ENCODE results near the gene OCA2.

The OCA2 gene

DNA sequence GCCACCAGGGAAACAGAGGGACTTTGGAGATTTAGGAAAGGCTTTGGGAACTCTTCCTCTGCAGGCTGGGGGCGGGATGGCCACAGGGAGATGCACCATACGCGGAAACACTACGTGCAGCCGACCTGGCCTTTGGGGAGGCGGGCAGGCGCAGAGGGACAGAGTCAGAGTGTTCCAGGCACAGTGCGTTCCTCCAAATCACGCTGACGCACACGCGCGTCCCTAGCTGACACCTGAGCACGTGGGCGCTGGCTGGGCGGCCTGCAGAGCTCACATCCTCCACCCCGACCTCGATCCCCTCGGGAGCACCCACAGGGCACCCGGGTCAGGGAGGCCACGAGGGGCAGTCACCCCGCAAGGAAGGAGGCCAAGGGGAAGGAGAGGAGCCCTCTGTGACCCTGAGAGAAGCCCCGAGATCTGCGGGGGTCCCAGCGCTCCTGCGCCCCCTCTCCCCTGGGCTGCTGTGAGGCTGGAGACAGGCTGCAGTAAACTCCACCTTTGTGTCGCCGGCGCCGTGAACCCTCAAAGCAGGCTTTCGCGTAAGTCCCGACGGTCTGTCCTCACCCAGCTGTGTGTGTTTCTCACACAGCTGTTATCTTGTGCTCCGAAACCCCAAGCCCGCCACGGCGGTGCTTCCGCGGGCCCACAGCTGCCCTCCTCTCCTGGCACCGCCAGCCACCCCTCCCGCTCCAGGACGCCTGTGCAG, 196.3 kb downstream of the OCA2 start:
- H3K27ac ChIP-seq: no peak overlapping the region
- no peak for DNase-seq (ENCODE audit: low spot score)
- ChIA-PET POLR2A (ENCODE audit: low non-redundant PET) (no interaction called here), CTCF (no interaction called here)
- TF ChIP-seq, protein P1, sequence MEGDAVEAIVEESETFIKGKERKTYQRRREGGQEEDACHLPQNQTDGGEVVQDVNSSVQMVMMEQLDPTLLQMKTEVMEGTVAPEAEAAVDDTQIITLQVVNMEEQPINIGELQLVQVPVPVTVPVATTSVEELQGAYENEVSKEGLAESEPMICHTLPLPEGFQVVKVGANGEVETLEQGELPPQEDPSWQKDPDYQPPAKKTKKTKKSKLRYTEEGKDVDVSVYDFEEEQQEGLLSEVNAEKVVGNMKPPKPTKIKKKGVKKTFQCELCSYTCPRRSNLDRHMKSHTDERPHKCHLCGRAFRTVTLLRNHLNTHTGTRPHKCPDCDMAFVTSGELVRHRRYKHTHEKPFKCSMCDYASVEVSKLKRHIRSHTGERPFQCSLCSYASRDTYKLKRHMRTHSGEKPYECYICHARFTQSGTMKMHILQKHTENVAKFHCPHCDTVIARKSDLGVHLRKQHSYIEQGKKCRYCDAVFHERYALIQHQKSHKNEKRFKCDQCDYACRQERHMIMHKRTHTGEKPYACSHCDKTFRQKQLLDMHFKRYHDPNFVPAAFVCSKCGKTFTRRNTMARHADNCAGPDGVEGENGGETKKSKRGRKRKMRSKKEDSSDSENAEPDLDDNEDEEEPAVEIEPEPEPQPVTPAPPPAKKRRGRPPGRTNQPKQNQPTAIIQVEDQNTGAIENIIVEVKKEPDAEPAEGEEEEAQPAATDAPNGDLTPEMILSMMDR (conservative IDR thresholded peaks at IDR 0.05; ENCODE audit: low read depth): no peak

DNA sequence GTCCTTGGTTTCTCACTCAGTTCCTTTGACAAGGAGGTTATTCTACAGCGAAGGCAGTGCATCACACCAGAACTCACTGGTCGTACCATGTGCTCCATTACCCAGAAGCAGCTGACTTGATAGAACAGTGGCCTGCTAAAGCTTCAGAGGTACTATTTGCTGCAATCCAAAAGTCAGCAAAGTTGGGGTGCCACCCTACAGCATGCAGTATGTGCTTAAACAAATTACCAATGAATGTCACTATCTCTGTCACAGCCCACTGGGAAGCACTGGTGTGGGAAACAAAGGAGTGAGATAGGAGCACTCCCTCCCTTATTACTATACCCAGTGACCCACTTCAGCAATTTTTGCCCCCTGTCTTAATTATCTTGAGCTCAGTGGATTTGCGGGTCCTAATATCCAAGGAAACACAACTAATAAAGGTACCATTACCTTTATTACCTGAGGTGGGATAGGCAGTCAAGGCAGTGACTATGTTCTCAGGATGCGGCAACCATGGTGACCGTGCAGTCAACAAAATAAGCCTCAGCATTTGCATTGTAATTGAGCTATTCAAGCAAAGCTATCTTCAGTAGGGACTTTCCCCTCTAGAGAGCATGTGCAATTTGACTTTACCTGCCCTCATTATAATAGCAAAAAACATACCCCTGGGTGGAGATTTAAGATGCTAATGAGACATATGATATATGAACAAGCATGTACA, 199.4 kb downstream of the OCA2 start:
- POLR2A ChIA-PET (ENCODE audit: low non-redundant PET): no interaction called here
- no peak for DNase-seq (ENCODE audit: low spot score)
- CTCF ChIA-PET: interaction anchor here (0.6 kb wide), 2 partner anchors 49 to 564 kb away, joined by 3 to 6 read pairs; no protein-coding TSS in a partner anchor
- no peak overlapping the region for H3K27ac ChIP-seq
- TF ChIP-seq, protein P1 (conservative IDR thresholded peaks at IDR 0.05; ENCODE audit: low read depth): no peak

DNA sequence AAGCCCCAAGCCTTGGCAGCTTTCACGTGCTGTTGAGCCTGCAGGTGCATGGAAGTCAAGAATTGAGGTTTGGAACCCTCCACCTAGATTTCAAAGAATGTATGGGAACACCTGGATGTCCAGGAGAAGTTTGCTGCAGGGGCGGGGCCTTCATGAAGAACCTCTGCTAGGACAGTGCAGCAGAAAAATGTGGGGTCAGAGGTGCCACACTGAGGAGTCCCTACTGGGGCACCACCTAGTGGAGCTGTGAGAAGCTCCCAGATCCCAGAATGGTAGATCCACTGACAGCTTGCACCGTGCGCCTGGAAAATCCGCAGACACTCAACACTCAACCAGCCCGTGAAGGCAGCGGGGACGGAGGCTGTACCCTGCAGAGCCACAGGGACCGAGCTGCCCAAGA, 201.6 kb downstream of the OCA2 start:
- POLR2A ChIA-PET (ENCODE audit: low non-redundant PET): no interaction called here

DNA sequence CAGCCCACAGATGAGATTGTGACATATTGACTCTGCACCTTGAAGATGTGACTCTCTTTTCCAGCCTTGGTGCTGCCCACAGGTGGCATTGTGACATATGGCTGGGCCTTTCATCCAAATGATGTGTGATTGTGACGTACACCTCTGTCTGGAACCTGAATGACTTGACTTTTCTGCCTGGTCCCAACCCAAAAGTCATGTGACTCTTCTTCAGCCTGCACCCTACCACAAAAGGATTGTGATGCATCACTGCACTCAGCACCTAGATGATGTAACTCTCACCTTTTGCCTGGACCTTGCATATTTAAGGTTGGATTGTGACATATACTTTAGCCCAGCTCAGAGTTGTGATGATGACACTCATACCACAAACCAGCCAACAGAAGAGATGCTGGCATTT, 204.5 kb downstream of the OCA2 start:
- no peak for DNase-seq (ENCODE audit: low spot score)
- ChIA-PET CTCF (no interaction called here), POLR2A (ENCODE audit: low non-redundant PET) (no interaction called here)
- TF ChIP-seq, protein P1 (conservative IDR thresholded peaks at IDR 0.05; ENCODE audit: low read depth): no peak
- H3K27ac ChIP-seq: no peak overlapping the region

More for the DNA sequence above, 201.6 kb downstream of the OCA2 start:
- H3K27ac ChIP-seq: no peak overlapping the region
- TF ChIP-seq, protein P1 (conservative IDR thresholded peaks at IDR 0.05; ENCODE audit: low read depth): no peak
- CTCF ChIA-PET: no interaction called here
- no peak for DNase-seq (ENCODE audit: low spot score)

DNA sequence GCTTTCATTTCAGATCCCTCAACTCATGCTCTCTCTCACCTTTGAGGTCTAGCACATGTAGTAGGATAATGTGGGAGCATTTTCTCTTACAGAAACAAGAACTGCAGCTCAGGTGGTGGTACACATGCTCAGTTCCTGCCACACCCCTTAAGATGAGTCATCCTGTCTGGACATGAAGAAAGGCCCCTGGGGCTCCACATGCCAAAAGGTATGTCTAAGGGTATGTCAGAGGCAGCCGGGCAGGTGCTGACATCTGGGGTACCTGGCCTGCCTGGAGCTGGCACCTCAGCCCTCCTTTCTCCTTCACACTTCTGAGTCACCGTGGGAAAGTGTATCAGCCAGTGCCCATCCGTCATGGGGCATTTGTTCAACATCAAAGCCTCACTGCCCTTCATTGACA, 209.9 kb downstream of the OCA2 start:
- H3K27ac ChIP-seq: no peak overlapping the region
- DNase-seq (ENCODE audit: low spot score): no peak
- CTCF ChIA-PET: no interaction called here
- POLR2A ChIA-PET (ENCODE audit: low non-redundant PET): no interaction called here
- TF ChIP-seq, protein P1 (conservative IDR thresholded peaks at IDR 0.05; ENCODE audit: low read depth): no peak

DNA sequence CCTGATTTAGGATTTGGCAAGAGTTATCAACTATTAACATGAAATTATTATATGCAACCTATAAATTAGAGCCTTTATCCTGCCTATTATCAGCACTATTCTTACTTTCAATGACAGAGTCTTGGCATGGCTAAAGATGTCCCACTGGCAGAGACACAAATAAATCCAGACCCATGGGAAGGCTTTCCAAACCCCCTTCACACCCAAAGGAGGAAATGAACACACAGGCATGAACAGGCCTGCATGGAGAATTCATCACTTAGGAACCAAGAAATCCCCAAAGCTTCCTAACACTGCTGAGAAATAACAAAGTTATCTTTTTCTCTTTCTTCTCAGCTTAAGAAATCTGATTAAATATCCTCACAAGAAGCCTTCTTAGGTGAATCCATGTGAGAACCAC, 213.9 kb downstream of the OCA2 start:
- DNase-seq (ENCODE audit: low spot score): no peak
- TF ChIP-seq, protein P1 (conservative IDR thresholded peaks at IDR 0.05; ENCODE audit: low read depth): no peak
- ChIA-PET POLR2A (ENCODE audit: low non-redundant PET) (no interaction called here), CTCF (no interaction called here)
- no peak overlapping the region for H3K27ac ChIP-seq

Measured in RWPE1 (cell line).